Liver (tissue), 9 donors: ENCODE data around the gene HSPA2. TPM values are rescaled to one million over a fixed set of nuclear protein-coding genes. Genes with fewer than 3 reads are reported as not detected.

Source experiments
- DNase-seq: peaks from one replicate; pipeline ENCODE4 v3.0.0-alpha.2; 2017; ENCODE audit warnings: low spot score
- H3K27ac ChIP-seq, 2 donors: one replicate each; pipeline ENCODE4 v1.7.0; 2013; ENCODE audit warnings: inconsistent platforms in 2 of 2, low read length in 2 of 2, control low read depth in 1 of 2, low read depth in 1 of 2, mild to moderate bottlenecking in 1 of 2
- H3K27me3 ChIP-seq, 4 donors: one replicate each; pipeline versions ENCODE4 v1.6.1 to v1.7.0; 2013; ENCODE audit warnings: low read length in 3 of 4, inconsistent platforms in 1 of 4, mild to moderate bottlenecking in 1 of 4, moderate library complexity in 1 of 4; ENCODE audit not compliant: control insufficient read depth in 4 of 4, insufficient read depth in 4 of 4
- H3K36me3 ChIP-seq, 4 donors: one replicate each; pipeline versions ENCODE4 v1.6.1 to v1.7.0; 2013; ENCODE audit warnings: low read length in 3 of 4, mild to moderate bottlenecking in 3 of 4, low read depth in 1 of 4, moderate library complexity in 1 of 4; ENCODE audit not compliant: control insufficient read depth in 4 of 4, insufficient read depth in 3 of 4
- H3K4me1 ChIP-seq, 4 donors: one replicate each; pipeline versions ENCODE4 v1.6.1 to v1.7.0; 2013; ENCODE audit warnings: low read length in 3 of 4, mild to moderate bottlenecking in 3 of 4, moderate library complexity in 1 of 4; ENCODE audit not compliant: control insufficient read depth in 4 of 4, insufficient read depth in 4 of 4
- H3K4me3 ChIP-seq, 3 donors: one replicate each; pipeline versions ENCODE4 v1.6.1 to v1.7.0; 2013; ENCODE audit warnings: low read length in 3 of 3, control low read depth in 1 of 3, low read depth in 1 of 3, mild to moderate bottlenecking in 1 of 3
- H3K9ac ChIP-seq, 2 donors: one replicate each; pipeline ENCODE4 v1.7.0; 2013; ENCODE audit warnings: low read length in 2 of 2, mild to moderate bottlenecking in 2 of 2, moderate library complexity in 2 of 2, control low read depth in 1 of 2, low read depth in 1 of 2
- H3K9me3 ChIP-seq, 4 donors: one replicate each; pipeline versions ENCODE4 v1.6.1 to v1.7.0; 2013; ENCODE audit warnings: low read length in 3 of 4; ENCODE audit not compliant: control insufficient read depth in 4 of 4
- CTCF ChIP-seq: fragments of 150-350 bp; IDR thresholded peaks from 2 replicates; pipeline ENCODE4 v1.5.1; 2017; ENCODE audit warnings: improper control_type of control experiment, low read depth, low read length; ENCODE audit not compliant: missing input control
- EGR1 ChIP-seq, 2 donors: IDR thresholded peaks; 2 replicates each; pipeline ENCODE4 v1.6.1; 2016 to 2018; ENCODE audit warnings: antibody characterized with exemption in 2 of 2, low read depth in 2 of 2
- FOXA1 ChIP-seq: IDR thresholded peaks from 2 replicates; pipeline ENCODE4 v1.6.1; 2016; ENCODE audit warnings: antibody characterized with exemption
- FOXA2 ChIP-seq: IDR thresholded peaks from 2 replicates; pipeline ENCODE4 v1.6.1; 2016; ENCODE audit warnings: antibody characterized with exemption
- GABPA ChIP-seq, 2 donors: IDR thresholded peaks in 1 of 2; conservative IDR thresholded peaks in 1 of 2; 2 replicates each; pipeline ENCODE4 v1.6.1; 2016; ENCODE audit warnings: antibody characterized with exemption in 2 of 2, mild to moderate bottlenecking in 1 of 2, moderate library complexity in 1 of 2
- HNF4A ChIP-seq, 2 donors: conservative IDR thresholded peaks; 2 replicates each; pipeline ENCODE4 v1.6.1; 2016; ENCODE audit warnings: antibody characterized with exemption in 2 of 2, mild to moderate bottlenecking in 2 of 2
- HNF4G ChIP-seq: IDR thresholded peaks from 2 replicates; pipeline ENCODE4 v1.6.1; 2016; ENCODE audit warnings: antibody characterized with exemption
- JUND ChIP-seq, 2 donors: IDR thresholded peaks; 2 replicates each; pipeline ENCODE4 v1.6.1; 2016; ENCODE audit warnings: antibody characterized with exemption in 2 of 2
- MAX ChIP-seq: IDR thresholded peaks from 2 replicates; pipeline ENCODE4 v1.6.1; 2016; ENCODE audit warnings: antibody characterized with exemption
- NR2F2 ChIP-seq: IDR thresholded peaks from 2 replicates; pipeline ENCODE4 v1.6.1; 2016; ENCODE audit warnings: antibody characterized with exemption
- RAD21 ChIP-seq, 2 donors: IDR thresholded peaks; 2 replicates each; pipeline ENCODE4 v1.6.1; 2016; ENCODE audit warnings: antibody characterized with exemption in 2 of 2, mild to moderate bottlenecking in 2 of 2
- RXRA ChIP-seq, 2 donors: IDR thresholded peaks; 2 replicates each; pipeline ENCODE4 v1.6.1; 2017 to 2018; ENCODE audit warnings: antibody characterized with exemption in 2 of 2, mild to moderate bottlenecking in 1 of 2
- SP1 ChIP-seq: IDR thresholded peaks from 2 replicates; pipeline ENCODE4 v1.6.1; 2018; ENCODE audit warnings: antibody characterized with exemption, mild to moderate bottlenecking
- TAF1 ChIP-seq: conservative IDR thresholded peaks from 2 replicates; pipeline ENCODE4 v1.6.1; 2016; ENCODE audit warnings: antibody characterized with exemption, mild to moderate bottlenecking
- WGBS: extraction: QIAGEN DNeasy Blood & Tissue Kit; methylation state at CpG from one replicate; pipeline ENCODE4 v1.1.7; 2013; 5-methylcytosine and 5-hydroxymethylcytosine counted together
- polyA plus RNA-seq, 2 donors: library from polyadenylated mRNA; stranded (reverse) in 1 of 2; unstranded in 1 of 2; fragments of 200-250 nt in 1 of 2; fragments of >200 nt in 1 of 2; fragmentation: Nextera tagmentation in 1 of 2; extraction: Ambion mirVana in 1 of 2; gene quantifications; one replicate each; pipeline versions ENCODE4 v1.2.1 to v1.2.3, GENCODE V29; 2013 to 2015
- total RNA-seq, 2 donors: library from RNA; depleted of rRNA; stranded (reverse); fragments of >200 nt; gene quantifications; one replicate each; pipeline ENCODE4 v1.2.3, GENCODE V29; 2014
- TF ChIP-seq, protein P1 (sequence below): IDR thresholded peaks from 2 replicates; pipeline ENCODE4 v1.6.1; 2016; ENCODE audit warnings: antibody characterized with exemption
- TF ChIP-seq, protein P2 (sequence below): IDR thresholded peaks from 2 replicates; pipeline ENCODE4 v1.6.1; 2016; ENCODE audit warnings: antibody characterized with exemption
- TF ChIP-seq, protein P3 (sequence below): IDR thresholded peaks from 2 replicates; pipeline ENCODE4 v1.6.1; 2016; ENCODE audit warnings: antibody characterized with exemption, mild to moderate bottlenecking
- donor health status: healthy.
- donor health status: healthy.
- donor health status: healthy.
- donor health status: healthy.
- donor health status: healthy.

HSPA2 gene
- total and polyA plus RNA-seq, 4 donors, result 1.2 to 5.6 (median 4.1) TPM

- TF ChIP-seq, protein P1, sequence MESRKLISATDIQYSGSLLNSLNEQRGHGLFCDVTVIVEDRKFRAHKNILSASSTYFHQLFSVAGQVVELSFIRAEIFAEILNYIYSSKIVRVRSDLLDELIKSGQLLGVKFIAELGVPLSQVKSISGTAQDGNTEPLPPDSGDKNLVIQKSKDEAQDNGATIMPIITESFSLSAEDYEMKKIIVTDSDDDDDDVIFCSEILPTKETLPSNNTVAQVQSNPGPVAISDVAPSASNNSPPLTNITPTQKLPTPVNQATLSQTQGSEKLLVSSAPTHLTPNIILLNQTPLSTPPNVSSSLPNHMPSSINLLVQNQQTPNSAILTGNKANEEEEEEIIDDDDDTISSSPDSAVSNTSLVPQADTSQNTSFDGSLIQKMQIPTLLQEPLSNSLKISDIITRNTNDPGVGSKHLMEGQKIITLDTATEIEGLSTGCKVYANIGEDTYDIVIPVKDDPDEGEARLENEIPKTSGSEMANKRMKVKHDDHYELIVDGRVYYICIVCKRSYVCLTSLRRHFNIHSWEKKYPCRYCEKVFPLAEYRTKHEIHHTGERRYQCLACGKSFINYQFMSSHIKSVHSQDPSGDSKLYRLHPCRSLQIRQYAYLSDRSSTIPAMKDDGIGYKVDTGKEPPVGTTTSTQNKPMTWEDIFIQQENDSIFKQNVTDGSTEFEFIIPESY, result no peak
- TF ChIP-seq SP1 (no peak), TAF1 (no peak), FOXA1 (no peak), MAX (no peak), RAD21 (IDR thresholded peaks at IDR 0.05) (no peak), NR2F2 (no peak)
- TF ChIP-seq, protein P2, sequence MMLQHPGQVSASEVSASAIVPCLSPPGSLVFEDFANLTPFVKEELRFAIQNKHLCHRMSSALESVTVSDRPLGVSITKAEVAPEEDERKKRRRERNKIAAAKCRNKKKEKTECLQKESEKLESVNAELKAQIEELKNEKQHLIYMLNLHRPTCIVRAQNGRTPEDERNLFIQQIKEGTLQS, result no peak
Observed at GRCh38 chr14:64562436-64562835, 21.9 kb downstream of the HSPA2 start (continued).

DNA sequence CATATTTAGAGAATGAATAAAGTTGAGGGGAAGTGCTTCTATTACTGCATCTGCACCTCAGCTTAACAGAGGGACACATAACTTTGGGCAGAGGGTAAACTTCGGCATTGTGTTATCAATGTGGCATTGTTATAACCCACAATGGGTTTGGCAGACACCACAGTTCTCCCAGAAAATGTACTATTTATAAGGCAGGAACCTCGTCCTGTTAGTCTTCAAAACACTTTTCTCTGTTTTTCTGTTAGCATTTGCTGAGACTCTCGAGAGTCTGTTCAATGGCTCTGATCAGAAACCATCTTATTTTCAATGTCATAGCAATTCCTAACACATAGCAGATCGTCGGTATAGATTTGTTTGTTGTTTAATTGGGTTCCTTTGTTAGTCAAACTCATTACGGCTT is 23.2 kb downstream of the HSPA2 start:
- H3K9ac ChIP-seq, result no peak overlapping the region
- no peaks in the 10 kb centered on the region for H3K4me1 ChIP-seq
- TF ChIP-seq FOXA2 (no peak), MAX (no peak), HNF4G (no peak), CTCF (no peak), NR2F2 (no peak), FOXA1 (no peak), RXRA (IDR thresholded peaks at IDR 0.05) (no peak), HNF4A (conservative IDR thresholded peaks at IDR 0.05) (no peak), SP1 (no peak), EGR1 (IDR thresholded peaks at IDR 0.05; ENCODE audit: low read depth in 2 of 2) (no peak), GABPA (IDR thresholded peaks at IDR 0.05 in 1 of 2, conservative IDR thresholded peaks at IDR 0.05 in 1 of 2) (no peak), TAF1 (no peak), JUND (IDR thresholded peaks at IDR 0.05) (no peak)
- TF ChIP-seq, protein P2, result no peak
- TF ChIP-seq, protein P3, sequence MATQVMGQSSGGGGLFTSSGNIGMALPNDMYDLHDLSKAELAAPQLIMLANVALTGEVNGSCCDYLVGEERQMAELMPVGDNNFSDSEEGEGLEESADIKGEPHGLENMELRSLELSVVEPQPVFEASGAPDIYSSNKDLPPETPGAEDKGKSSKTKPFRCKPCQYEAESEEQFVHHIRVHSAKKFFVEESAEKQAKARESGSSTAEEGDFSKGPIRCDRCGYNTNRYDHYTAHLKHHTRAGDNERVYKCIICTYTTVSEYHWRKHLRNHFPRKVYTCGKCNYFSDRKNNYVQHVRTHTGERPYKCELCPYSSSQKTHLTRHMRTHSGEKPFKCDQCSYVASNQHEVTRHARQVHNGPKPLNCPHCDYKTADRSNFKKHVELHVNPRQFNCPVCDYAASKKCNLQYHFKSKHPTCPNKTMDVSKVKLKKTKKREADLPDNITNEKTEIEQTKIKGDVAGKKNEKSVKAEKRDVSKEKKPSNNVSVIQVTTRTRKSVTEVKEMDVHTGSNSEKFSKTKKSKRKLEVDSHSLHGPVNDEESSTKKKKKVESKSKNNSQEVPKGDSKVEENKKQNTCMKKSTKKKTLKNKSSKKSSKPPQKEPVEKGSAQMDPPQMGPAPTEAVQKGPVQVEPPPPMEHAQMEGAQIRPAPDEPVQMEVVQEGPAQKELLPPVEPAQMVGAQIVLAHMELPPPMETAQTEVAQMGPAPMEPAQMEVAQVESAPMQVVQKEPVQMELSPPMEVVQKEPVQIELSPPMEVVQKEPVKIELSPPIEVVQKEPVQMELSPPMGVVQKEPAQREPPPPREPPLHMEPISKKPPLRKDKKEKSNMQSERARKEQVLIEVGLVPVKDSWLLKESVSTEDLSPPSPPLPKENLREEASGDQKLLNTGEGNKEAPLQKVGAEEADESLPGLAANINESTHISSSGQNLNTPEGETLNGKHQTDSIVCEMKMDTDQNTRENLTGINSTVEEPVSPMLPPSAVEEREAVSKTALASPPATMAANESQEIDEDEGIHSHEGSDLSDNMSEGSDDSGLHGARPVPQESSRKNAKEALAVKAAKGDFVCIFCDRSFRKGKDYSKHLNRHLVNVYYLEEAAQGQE, result no peak
- H3K4me3 ChIP-seq, result no peak overlapping the region
- WGBS, result 83% methylated on average over 6 of the region's 6 CpGs
- no peaks in the 10 kb centered on the region for H3K9me3 ChIP-seq
- no peak for DNase-seq
- no peaks in the 10 kb centered on the region for H3K27me3 ChIP-seq
- no peak overlapping the region for H3K27ac ChIP-seq
- H3K36me3 ChIP-seq, result no peaks in the 10 kb centered on the region
